HG02759 (cell line): ENCODE measurements around the gene LRRC37A3.
A peak's percentile ranks its signal among the peaks of the same experiment; 100 is the strongest.
"Not testable (repeated sequence)": the region's sequence is repeated elsewhere in the genome, so short reads cannot be mapped to it uniquely, and the experiment has no call there.

Experiments
- ATAC-seq: cut with Tn5 transposase; IDR thresholded peaks from one replicate; pipeline ENCODE4 v1.9.1; 2021; ENCODE audit warnings: mild to moderate bottlenecking, moderate library complexity; ENCODE audit not compliant: unreplicated experiment

Gene LRRC37A3

DNA sequence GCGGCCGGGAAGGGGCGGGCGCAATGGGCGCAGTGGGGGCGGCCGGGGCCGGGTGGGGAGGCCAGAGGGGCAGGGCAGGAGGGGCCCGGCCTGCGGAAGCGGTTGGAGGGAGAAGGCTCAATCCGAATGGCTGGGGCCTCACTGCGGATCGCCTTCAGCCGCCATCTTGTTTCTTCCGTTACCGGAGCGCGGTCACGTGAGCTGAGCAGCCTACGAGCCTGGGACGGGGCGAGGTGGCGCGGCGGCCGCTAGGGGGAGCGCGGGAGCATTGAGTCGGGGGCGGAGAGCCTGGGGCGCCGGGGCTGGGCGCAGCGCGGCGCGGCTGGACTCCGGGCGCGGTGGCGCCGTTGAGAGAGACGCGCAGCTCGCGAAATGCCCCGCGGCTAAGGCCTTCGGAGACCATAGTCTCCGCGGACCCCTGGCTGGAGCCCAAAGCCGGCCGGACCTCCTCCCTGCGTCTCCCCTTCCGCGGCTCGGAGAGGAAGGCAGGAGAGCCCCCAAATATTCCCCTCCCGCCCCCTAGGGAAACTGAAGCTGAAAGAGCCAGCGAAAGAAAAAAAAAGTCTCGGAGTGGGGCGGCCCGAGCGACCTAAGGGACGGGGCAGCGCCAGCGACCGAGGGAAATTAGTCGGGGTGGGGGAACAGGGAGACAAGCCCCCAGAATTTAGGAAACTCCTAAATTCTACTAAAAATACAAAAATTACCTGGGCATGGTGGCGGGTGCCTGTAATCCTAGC lies at the start of gene LRRC37A3:
LRRC37A3 (minus strand) TSS at position 190 of the 737 bp plus-strand sequence. CDS start 22,221 bp downstream, outside the sequence.
- peak; percentile 91 for ATAC-seq

- peak; percentile 95 for ATAC-seq
These were observed 46.6 kb upstream of the LRRC37A3 start for GRCh38 chr17:64965873-64966287.

DNA sequence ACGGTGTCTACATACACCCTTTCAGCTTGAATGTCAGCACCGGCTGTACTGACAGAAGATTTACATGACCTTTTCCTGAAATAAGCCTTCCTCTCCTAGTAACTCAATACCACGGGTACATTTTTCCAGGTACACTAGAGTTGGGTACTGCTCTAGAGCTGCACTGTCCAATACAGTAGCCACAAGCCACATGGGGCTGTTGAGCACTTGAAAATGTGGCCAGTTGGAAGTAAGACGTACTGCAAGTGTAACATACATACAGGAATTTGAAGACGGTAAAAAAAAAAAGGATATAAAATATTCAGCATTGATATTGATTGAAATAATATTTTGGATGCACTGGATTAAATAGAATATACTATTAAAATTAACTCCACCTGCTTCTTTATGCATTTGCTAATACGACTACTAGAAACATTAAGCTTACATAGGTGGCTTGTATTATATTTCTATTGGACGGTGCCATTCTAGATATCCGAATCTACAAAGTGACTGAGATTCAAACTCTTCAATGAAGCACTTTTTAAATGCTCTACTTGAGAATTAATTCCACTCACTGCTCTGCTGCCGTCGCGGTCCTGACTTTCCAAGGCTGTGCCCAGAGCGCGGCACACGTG lies 46.1 kb upstream of the LRRC37A3 start:
- not testable (repeated sequence) for ATAC-seq

DNA sequence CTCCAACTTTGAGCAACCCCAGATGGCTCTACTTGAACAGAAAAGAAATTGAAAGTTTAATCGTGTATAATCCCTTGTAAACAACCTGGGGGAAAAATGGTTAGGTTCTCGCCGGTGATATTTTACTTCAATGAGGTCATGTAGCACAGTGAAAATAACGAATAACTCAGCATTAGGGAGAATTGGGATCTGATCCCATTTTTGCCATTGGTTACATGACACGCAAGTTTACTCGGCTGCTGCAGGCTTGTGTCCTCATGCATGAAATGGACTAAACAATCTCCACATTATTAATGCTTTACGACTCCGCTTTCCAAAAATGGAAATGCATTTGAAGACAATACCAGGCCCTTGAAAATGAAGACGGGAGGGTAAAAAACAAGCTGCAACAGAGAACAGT lies 45.5 kb upstream of the LRRC37A3 start:
- no peak for ATAC-seq

- not testable (repeated sequence) for ATAC-seq
These were observed 44.5 kb upstream of the LRRC37A3 start for GRCh38 chr17:64963814-64964213.

DNA sequence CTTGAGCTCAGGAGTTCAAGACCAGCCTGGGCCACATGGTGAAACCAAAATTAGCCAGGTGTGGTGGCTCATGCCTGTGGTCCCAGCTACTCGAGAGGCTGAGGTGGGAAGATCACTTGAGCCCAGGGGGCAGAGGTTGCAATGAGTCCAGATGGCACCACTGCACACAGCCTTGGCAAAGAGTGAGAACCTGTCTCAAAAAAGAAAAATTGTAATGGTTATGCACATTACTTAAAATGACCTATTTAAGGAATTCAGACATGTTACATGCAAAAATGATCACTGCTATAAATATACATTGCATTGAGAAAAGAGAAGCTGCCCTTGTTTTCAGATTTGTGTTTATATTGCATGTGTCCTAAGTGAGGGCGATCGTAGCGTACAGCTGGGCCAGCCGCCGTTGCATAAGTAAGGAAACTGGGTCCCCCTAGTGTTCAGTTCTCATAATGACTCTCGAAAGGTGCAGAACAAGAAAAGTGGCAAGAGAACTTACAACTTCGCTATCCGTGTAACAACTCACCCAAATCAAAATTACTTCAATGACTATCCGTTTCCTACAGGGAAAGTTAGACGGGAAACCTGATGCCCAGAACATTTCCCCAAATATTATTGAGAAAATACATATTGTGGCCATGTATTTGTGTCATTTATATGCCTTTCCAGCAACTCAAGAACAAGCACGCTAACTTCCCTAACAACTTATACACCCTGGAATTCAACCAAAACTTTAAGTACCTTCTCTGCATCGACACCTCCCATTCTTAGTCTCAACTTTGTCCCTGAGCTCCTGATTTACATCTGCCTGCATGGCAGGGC lies 42.5 kb upstream of the LRRC37A3 start:
- peak; percentile 27 for ATAC-seq

DNA sequence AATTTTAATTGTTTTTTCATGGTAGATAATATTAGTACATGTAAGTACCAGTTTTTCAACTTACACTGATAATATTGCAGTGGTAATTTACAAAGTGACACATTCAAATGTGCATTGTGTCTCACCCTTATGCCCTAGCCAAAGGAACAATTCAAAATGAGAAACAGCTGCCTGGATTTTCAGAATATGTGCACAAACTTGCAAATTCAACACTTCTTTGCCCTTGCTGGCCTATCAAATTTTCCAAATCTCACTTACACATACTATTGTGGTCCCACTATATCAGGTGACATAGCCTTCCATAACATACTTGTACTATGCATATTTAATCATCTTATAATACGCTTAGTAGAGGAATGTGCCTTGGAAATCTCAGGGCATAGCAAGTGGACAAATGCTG lies 32.6 kb upstream of the LRRC37A3 start:
- ATAC-seq: no peak

DNA sequence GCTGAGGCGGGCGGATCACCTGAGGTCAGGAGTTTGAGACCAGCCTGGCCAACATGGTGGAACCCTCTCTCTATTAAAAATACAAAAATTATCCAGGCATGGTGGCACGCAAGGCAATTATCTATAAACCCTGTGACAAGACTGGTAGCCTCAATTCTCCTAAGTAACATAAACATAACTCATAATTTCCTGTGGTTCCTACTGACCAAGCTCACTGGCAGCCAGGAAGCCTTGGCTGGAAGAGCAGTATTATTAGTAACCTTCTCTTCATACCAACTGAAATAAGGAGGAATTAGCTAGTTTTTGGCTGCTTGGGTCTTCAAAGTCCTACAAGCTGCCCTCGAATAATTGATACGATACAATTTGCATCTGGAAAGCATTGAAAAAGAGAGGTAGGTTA lies 31.6 kb upstream of the LRRC37A3 start:
- no peak for ATAC-seq

DNA sequence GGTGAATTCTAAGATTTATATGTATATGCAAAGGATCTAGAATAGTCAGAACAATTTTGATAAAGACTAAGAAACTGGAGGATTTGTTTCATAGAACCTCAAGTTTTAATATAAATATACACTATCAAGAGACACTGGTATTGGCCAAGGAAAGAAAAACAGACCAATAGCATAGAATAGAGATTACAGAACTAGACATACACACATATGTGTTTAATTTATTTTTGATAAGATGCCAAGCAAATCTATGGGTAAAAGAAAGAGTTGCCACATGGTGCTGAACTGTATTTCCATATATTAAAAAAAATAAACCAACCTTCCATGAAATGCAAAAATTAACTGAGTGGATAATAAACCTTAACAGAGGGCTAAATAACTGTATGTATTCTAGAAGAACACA lies 27.9 kb upstream of the LRRC37A3 start:
- ATAC-seq: no peak

DNA sequence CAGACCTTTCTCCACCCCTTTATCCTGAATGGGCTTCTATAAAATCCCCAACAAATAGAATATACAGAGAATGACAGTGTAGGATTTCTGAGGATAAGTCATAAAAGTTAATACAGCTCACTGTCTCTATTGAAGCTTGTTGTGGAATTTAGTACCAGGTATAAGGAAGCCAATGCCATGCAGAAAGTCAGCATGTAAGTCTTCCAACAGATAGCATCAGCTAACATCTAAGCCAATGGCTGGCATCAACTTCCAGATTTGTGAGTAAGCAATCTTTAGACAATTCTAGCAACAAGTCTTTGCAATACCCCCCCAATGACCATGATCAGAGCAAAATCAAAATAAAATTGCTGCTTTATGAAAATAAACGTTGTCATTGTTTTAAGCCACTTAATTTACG lies 22.5 kb upstream of the LRRC37A3 start:
- no peak for ATAC-seq

DNA sequence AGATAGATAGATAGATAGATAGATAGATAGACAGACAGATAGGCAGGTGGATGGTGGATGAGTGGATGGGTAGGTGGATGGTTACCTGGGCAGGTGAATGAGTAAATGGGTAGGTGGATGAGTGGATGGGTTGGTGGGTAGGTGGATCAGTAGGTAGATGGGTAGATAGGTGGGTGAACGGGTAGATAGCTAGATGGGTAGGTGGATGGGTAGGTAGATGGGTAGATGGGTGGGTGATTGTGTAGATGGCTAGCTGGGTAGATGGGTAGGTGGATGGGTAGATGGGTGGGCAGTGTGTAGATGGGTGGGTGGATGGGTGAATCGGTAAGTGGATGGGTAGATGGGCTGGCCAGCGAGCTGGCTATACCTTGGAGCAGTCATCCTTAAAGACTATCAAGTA lies 21.8 kb upstream of the LRRC37A3 start:
- ATAC-seq: no peak

DNA sequence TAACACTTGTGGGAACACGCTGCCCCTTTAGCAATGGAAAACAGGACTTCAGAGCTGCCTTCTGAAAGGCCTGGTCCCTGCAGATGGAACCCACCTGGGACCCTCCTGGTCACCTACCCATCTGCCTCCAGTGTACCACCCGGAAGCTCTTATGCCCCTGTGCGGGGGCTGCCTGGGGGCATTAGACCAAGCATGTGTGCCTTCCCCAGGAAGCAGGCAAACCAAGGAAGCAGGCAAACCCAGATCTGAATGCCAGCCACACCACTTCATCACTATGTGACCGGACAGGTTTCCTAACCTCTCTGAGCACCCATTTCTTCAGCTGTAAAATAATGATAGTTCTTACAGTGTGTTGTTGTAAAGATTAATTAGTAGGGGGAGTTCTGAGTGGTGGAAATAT lies 20.8 kb upstream of the LRRC37A3 start:
- ATAC-seq: no peak

DNA sequence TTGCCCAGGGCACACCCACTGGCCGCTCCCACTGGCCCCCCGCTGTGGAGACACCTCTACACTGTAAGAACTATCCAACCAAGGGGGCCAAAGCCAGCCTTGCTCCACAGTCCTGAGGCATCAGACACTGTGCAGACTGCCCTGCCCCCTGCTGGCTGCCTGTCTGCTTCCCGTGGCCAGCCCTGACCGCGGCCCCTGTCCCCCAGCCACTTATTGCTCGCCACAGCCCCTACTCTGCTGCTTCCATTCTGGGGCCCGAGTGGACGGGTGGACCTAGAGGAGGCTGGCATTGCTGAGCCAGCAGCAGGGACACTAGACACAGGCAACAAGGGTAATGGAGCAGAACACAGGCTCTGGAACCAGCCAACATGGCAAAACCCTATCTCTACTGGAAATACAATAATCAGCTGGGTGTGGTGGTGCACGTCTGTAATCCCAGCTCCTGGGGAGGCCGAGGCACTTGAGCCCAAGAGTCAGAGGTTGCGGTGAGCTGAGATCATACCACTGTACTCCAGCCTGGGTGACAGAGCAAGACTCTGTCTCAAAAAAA lies 19.7 kb upstream of the LRRC37A3 start:
- no peak for ATAC-seq

GRCh38 chr17:64938290-64938689 lies 19.0 kb upstream of the LRRC37A3 start:
- no peak for ATAC-seq

GRCh38 chr17:64936117-64936516 lies 16.8 kb upstream of the LRRC37A3 start:
- ATAC-seq: no peak

DNA sequence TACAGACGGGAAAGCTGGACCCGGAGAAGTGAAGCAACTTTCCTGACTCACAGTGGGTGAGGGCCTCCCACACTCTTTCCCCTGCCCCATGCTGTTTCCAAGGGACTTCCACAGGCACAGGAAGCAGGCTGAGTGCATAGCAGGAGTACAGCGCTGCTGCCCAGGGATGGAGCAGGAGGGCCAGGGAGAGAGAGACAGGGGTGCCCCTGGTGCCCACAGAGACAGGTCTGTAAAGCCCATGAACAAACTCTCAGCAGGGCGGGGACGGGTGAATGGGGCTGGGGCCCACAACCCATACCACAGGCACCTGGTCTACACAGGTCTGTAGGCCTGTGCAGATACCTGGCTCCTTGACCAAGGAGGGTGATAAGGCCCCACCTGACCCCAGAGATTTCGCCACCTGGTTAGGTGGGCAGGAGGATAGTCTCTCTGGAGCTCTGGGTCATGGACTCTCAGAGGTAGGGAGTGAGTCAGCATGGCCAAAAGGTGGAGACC lies 15.1 kb upstream of the LRRC37A3 start:
- ATAC-seq: not testable (repeated sequence)

GRCh38 chr17:64932850-64933249 lies 13.6 kb upstream of the LRRC37A3 start:
- ATAC-seq: not testable (repeated sequence)

DNA sequence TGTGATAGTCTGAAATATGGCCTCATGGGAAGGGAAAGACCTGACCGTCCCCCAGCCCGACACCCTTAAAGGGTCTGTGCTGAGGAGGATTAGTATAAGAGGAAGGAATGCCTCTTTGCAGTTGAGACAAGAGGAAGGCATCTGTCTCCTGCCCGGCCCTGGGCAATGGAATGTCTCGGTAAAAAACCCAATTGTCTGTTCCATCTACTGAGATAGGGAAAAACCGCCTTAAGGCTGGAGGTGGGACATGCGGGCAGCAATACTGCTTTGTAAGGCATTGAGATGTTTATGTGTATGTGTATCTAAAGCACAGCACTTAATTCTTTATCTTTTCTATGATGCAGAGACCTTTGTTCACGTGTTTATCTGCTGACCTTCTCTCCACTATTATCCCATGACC lies 11.1 kb upstream of the LRRC37A3 start:
- ATAC-seq: not testable (repeated sequence)

DNA sequence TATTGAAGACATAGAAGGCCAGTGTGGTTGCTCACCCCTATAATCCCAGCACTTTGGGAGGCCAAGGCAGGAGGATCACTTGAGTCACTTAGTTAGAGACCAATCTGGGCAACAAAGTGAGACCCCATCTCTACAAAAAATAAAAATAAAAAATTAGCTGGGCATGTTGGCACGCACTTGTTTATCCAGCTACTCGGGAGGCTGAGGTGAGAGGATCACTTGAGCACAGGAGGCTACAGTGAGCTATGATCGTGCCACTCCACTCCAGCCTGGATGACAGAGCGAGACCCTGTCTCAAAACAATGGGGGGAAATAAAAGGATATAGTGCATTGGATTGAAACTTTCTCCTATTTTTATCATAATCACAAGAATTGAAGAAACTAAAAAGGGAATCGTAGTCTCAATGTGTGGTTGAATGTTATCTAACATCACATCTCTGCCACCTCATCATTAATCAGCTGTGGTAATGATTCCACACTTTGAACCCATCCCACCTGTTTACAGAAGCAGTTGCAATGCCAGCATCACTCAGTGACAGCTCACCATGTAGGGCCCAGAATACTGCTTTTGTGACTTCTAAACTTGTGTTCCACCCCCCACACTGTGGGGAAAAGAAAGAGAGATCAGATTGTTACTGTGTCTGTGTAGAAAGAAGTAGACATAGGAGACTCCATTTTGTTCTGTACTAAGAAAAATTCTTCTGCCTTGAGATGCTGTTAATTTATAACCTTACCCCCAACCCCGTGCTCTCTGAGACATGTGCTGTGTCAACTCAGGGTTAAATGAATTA lies 10.3 kb upstream of the LRRC37A3 start:
- not testable (repeated sequence) for ATAC-seq

GRCh38 chr17:64928701-64929100 lies 9.4 kb upstream of the LRRC37A3 start:
- ATAC-seq: not testable (repeated sequence)
